ENCODE measurements around the gene MYO18A.

DNA sequence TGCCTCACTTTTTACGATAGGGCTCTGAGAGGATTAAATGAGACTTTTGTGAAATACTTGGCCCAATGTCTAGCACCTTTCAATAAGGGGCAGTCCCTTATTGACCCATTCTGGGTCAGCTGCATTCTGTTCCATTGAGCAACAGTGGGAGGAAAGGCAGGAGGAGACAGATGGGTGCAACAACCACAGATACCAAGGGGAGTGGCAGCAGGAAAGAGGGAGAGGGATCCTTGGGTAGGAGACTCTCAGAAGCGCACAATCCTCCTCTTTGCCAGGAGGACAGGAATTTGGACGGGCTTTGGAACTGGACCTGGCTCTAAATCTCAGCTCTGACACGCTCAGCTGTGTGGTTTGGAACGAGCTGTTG is 133.7 kb downstream of the MYO18A start:
- no peak for TF ChIP-seq CTCF (IDR thresholded peaks at IDR 0.05; ENCODE audit: insufficient read depth, low read depth, low read length)
- no peak for TF ChIP-seq EZH2 (IDR thresholded peaks at IDR 0.05; ENCODE audit: insufficient read depth, low read length)
